ENCODE measurements around the gene FAM118A.
"Not testable (repeated sequence)": the region's sequence is repeated elsewhere in the genome, so short reads cannot be mapped to it uniquely, and the experiment has no call there.

The FAM118A gene

GRCh38 chr22:45309422-45310227 lies at the start of gene FAM118A:
Gene FAM118A, plus strand, starts transcription at chr22:45309934. Its CDS starts 12,446 bp downstream, at chr22:45322380.
- peak; percentile 95 for DNase-seq

DNA sequence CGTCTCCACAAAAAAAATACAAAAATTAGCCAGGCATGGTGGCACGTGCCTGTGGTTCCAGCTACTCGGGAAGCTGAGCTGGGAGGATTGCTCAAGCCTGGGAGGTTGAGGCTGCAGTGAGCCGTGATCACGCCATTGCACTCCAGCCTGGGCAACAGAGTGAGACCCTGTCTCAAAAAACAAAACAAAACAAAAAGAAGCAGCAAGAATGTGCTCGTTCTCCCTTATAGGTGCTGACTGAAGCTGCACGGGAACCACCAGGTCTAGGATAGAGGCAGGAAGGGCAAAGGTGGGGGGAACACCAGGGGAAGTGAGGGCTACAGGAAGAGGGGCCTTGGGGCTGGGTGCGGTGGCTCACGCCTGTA lies 49.4 kb upstream of the FAM118A start:
- not testable (repeated sequence) for DNase-seq

DNA sequence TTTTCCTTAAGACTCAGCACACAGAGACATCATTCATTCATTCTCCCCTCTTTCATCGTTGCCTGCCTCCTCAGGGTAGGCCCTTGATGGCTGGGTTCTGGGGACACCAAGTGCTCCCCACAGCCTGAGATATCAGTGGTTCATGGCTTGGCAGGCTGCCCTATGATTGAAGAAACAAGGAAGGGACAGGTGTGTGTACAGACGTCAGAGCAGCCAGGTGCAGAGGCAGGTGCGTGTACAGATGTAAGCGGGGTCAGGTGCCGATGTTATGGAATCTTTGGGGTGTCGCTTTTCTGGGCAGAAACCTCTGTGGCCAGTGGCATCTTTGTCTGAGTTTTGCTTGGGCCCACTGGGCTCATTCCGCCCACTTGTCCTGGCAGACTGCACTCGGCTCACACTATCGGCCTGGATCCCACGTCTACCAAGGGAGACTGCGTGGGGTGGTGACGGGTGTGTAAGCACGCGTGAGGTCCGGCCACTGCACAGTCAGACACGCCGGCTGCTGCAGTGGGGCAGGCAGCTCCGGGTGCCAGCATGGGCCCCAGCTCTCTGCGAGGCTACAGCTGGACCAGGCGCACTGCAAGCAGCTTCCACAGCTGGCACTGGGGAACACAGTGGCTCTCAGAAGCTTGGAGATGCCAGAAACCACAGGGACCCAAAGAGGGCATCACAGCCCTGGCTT lies 48.2 kb upstream of the FAM118A start:
- no peak for DNase-seq

DNA sequence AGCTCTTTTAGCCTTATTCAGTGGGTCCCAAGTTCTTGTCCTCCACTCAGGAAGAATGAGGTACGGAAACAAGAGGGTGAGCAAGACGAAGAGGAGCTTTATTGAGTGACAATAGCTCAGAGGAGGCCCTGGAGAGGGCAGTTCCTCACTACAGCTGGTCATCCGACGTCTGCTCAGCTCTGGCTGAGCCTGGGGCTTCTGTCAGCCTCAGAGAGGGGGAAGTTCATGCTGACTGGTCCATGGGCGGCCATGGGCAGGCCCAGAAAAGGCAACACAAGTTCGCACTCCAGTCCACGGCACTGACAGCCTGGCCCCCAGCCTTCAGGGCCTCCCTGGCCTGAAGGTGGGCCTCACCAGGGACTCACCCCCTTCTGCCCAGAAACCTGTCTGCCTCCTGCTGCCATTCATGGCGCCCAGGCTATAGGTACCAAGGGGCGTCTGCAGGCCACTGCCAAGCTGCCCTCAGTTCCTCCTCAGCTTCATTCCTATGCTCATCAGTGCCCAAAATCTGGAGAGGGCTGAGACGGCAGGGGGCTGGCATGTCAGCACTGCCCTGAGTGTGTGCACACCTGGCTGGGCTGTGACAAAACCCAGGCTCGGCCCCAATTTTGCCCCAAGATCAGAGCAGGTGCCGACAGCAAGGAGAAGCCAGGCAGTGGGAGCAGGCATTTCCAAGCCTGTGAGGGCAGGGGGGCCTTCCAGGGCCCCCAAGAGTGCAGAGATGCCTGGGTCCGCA lies 47.4 kb upstream of the FAM118A start:
- no peak for DNase-seq

- no peak for DNase-seq
These were observed 46.7 kb upstream of the FAM118A start for GRCh38 chr22:45262931-45263462.

DNA sequence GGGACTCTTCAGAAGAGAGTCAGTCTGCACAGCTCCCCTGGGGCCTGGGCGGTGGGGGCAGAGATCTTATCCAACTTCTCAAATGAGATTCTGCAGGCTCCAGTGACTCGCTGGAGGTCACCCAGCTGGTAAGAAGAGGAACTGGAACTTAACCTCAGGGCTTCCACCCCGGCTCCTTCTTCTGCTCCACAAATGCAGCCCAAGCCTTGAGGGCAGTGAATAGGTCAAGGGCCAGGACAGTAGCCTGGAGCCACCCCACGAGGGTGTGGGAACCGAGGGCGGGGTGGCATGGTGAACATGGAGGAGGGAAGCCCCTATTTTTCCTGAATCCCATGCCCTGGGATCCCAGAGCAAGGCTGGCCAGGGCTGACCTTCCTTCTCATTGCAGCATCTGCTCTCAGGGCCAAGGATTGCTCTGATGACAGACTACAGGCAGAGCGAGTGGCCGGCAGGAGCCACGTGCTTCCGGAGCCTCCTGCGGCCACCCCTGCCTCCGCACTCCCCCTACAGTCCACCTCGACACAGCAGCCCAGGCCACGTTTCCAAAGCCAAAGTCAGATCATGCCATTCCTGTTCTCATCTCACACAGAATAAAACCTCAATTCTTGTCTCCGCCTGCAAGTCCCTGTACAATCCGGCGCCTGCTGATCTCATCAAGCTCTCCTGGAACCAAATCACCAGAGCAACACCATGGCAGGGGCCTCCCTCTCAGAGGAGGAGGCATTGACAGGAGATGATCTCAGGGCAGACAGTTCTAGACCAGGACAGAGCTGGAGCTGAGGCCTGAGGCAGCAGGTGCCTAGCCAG lies 46.1 kb upstream of the FAM118A start:
- no peak for DNase-seq

- DNase-seq: no peak
These were observed 44.2 kb upstream of the FAM118A start for GRCh38 chr22:45265535-45265934.

DNA sequence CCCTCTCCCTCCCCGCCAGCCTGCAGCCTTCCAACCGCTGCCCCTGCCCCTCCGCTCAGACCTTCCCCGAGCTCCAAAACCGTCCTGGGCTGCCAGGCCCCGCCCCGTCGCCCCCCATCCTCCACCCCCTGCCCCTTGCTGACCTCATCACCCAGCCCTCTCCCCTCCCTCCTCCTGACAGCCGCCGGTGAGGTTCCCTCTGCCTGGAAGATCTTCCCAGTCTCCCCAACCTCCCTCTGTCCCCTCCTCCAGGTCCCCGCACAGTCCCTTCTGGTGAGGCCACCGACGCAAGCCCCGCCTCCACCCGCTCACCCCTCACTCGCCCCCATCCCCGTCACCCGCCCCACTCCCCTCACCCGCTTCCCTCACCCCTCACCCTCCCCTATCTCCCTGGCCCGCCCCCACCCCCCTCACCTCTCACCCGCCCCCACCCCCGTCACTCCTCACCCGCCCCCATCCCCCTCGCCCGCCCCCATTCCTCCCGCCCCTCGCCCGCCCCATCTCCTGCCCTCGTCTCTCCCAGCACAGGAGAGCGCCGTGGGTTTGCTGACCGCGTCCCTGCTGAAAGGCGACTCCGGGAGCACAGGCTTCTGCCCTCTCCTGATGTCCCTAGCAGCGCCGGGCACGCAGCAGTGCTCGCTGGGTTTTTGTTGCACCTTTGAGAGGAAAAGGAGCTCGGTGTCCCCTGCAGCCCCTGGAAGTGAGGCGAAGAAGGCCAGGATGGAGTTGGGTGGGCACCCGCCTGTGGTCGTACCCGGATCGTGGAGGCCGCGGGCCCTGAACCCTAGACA lies 41.4 kb upstream of the FAM118A start:
- peak; percentile 35 for DNase-seq

DNA sequence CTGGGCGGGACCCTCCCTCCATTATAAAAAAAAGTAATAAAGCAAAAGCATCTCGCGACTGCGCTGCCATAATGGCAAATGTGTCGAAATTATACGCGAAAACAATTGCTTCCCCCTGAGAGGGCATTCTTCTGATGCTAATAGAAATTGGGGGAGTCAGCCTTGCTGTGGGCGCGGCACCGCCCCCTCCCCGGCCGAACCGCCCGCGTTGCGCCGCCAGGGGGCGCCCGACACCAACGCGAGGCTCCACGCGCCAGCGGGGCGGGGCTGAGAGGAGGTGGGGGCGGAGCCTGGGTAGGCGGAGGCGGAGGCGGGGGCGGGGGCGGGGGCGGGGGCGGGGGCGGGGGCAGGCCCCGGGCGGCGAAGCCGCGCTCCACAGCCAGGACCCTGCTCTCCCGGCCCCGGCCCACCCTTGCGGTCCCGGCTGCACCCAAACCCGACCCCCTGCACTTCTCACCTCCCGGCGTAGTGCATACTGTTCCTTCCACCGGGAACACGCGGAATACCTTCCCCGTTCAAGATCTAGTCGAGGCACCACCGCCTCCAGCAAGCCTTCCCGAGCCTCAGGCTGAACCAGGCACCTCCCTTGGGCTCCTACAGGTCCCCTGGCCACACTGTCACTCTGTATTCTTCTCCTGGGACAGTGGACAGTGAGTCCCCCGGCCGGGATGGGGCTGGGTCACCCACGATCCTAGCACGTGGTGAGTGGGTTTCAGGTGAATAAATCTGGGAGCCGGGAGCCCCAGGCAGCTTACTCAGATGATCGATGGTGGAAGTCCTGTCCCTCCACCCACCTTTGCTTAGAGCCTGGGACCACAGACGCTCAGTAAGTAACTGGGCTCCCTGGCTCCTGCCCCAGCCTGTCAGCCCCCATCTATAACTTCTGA lies 40.5 kb upstream of the FAM118A start:
- peak; percentile 90 for DNase-seq

DNA sequence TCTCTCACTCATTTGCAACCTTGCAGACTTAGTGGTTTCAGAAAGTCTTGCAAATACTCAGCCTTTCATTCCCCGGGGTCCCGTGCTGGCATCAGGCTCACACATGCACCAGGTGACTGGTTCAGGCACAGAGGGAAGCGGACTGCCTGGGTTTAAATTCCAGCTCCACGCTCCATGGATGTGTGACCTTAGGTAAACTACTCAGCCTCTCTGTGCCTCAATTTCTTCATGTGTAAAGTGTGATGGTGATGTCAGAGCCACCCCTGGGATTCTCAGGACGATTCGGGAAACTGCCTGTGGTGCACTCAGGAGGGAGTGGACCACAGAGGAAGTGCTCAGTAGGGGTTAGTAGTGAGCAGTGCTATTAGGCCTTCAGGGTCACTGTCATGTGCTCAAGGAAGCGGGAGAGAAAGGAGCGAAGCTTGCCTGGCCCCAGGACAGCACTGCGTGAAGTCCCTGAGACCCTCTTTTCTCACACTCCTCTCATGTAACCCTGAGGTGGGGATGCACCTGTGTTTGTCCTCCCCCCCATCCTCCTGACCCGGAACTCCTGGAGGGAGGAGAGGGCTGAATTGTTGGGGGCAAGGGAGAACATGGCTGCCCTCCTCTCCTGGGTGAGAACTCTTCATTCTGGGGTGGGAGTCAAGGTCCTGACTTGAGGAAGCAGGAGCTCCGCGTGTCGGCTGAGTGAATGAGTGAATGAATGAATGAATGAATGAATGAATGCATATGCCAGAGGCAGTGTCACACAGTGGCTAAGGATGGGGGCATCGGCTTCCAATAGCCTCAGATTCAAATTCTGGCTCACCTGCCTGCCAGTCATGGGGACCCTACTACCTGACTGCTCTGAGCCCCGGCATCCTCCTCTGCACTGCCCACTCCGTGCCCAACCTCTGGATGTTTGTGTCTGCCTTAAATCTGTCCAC lies 39.4 kb upstream of the FAM118A start:
- no peak for DNase-seq

DNA sequence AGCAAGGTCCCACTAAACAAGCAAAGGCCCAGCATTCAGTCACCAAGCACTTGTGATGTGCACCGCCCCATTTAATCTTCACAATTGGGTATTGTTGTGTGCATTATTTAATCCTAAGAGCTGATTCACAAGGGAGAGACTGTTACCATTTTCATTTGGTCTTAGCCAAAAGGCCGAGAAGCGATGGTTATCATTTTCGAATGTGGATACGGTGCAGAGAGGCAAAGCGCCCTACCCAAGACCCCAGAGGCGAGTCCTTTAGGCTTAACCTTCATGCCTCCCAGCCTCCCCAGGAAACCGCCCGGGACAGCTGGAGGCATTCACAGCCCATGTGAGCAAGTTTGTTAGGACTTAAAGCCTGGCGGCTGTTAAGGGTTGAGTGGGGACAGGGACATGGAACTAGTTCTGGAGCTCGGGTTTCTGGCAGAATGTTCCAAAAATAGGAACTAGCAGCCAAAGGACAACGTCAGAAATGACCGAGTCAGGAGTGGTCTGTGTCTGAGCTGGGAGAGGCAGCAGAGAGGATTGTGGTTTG lies 38.0 kb upstream of the FAM118A start:
- DNase-seq: no peak

- DNase-seq: no peak
These were observed 37.2 kb upstream of the FAM118A start for GRCh38 chr22:45272498-45272897.

- DNase-seq: no peak
These were observed 36.2 kb upstream of the FAM118A start for GRCh38 chr22:45273452-45274075.

GRCh38 chr22:45276507-45277105 lies 33.1 kb upstream of the FAM118A start:
- no peak for DNase-seq

GRCh38 chr22:45277720-45278119 lies 32.0 kb upstream of the FAM118A start:
- not testable (repeated sequence) for DNase-seq

DNA sequence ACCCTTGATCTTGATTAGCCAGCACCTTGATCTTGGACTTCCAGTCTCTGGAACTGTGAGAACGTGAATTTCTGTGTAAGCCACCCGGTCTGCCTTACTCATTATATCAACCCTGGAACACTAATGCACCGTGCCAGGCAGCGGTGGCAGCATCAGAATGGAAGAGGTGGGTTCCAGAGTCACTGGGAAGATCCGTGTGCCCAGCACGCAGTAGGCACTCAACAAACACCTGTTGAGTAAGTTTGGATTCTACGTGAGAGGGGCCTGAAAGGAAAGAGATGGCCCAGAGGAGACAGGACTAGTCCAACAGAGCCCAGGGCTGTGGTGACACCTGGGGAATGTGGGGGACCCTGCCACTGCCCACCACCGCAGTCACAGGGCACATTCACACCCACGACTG lies 31.6 kb upstream of the FAM118A start:
- no peak for DNase-seq

DNA sequence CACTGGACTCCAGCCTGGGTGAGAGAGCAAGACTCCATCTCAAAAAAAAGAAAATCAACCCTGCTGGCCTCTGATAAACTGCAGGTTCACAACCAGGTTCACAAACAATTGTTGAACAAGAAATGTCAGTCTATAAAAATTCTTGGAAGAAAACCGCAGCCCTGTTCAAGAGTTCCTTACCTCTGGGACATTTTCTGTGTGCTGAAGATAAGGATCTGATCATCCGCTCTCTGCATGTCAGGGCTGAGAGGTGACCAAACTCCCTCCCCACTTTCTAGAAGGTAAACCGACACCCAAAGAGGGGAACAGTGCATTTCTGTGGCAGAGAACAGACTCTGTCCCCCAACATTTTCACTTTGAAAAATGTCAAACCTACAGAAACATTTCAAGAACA lies 29.1 kb upstream of the FAM118A start:
- DNase-seq: no peak

GRCh38 chr22:45281010-45281409 lies 28.7 kb upstream of the FAM118A start:
- DNase-seq: no peak
